Left lung (tissue), 10 donors: ENCODE measurements around the gene SIGLEC10. TPM values are rescaled to one million over a fixed set of nuclear protein-coding genes. Genes with fewer than 3 reads are reported as not detected.

Experiments
- ATAC-seq: fragments of 200-7000 bp; cut with Tn5 transposase; one replicate; pipeline ENCODE4 v1.9.1; 2020; ENCODE audit warnings: moderate library complexity
- DNase-seq, 4 donors: peaks; one replicate each; pipeline ENCODE4 v3.0.0-alpha.2; 2013 to 2020
- H3K27ac ChIP-seq, 2 donors: fragments of 200-600 bp; sonication (generic) in 1 of 2; one replicate each; pipeline versions ENCODE4 v1.5.0 to v1.8.0; 2020 to 2021
- H3K27me3 ChIP-seq, 2 donors: fragments of 200-600 bp; sonication (generic) in 1 of 2; one replicate each; pipeline versions ENCODE4 v1.5.0 to v1.8.0; 2020 to 2021
- H3K36me3 ChIP-seq, 2 donors: fragments of 200-600 bp; sonication (generic) in 1 of 2; one replicate each; pipeline versions ENCODE4 v1.5.0 to v1.8.0; 2020 to 2021
- H3K4me1 ChIP-seq, 2 donors: fragments of 200-600 bp; one replicate each; pipeline ENCODE4 v1.8.0; 2021
- H3K4me3 ChIP-seq, 2 donors: fragments of 200-600 bp; sonication (generic) in 1 of 2; one replicate each; pipeline versions ENCODE4 v1.5.0 to v1.8.0; 2020 to 2021; ENCODE audit warnings: mild to moderate bottlenecking in 1 of 2
- H3K9me3 ChIP-seq, 2 donors: fragments of 200-600 bp; sonication (generic) in 1 of 2; one replicate each; pipeline versions ENCODE4 v1.5.0 to v1.8.0; 2020 to 2021
- intact Hi-C, 2 donors: fragments of 100-400 bp; cut with DNase I; formaldehyde crosslinking; loops; one replicate each; pipeline versions ENCODE4 v1.11.2 to v1.14.2; 2022
- polyA plus RNA-seq, 6 donors: library from polyadenylated mRNA; unstranded; fragments of 120-200 nt; gene quantifications; one replicate each; pipeline ENCODE4 v1.2.1, GENCODE V29; 2013; ENCODE audit not compliant: insufficient read length in 6 of 6
- total RNA-seq, 2 donors: library from RNA; stranded (reverse); fragmentation: NEBNext Ultra II Directional; extraction: Animal tissue kit (Norgen Biotek cat#: 25700); gene quantifications; one replicate each; pipeline ENCODE4 v1.2.1, GENCODE V29; 2021
- TF ChIP-seq, protein P1 (sequence below), 2 donors: fragments of 200-600 bp; sonication (generic) in 1 of 2; IDR thresholded peaks; one replicate each; pipeline versions ENCODE4 v1.5.0 to v1.8.0; 2021; ENCODE audit warnings: antibody characterized with exemption in 2 of 2
- donor health status: DM: no; HTN: yes; CAD: no.
- donor health status: DM: no; HTN: no; CAD: no.

Gene SIGLEC10
- total and polyA plus RNA-seq, 8 donors: 1.3 to 119 (median 1.7) TPM

DNA sequence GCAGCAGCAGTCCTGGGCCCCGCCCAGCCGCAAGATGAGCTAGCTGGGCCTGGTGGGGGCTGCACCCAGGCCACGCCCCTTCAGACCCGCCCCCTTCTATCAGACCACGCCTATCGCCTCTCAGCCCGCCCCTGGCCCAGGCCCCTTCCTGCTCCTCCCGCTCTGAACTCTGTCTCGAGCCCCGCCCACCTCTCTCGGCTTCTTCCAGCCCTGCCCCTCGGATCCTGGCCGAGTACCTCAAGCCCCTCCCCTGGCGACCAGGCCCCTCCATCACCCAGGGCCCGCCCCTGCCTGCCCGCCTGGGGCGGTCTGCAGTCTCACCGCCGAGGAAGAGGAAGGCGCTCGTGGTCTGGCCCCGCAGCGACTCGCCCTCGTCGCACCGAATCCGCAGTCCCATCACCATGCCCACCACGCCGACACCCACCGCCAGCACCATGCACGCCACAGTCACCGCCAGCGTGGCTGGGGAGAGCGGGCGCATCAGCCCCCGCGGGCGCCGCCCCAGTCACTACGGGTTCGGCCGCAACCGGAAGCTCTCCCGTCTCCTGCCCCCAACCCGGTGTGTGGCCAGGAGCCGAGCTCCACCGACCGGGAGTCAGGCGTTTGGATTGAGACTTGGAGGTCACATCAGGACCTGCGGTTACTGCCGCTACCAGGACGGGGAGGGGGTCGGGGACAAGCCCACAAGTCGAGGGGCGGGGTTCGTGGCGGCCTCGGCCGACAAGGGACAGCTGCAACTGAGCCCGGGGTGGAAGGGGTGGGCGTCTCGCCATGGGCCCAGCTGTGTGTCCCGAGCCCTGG lies 49.7 kb downstream of the SIGLEC10 start:
- peak; percentile 89 for ATAC-seq
- Histone ChIP-seq H3K9me3 (no peaks in the 10 kb centered on the region), H3K4me3 (peak overlapping the region; percentile 52 to 65), H3K4me1 (peaks cover 0 to 65% of the 10 kb centered on the region in 2 donors), H3K36me3 (no peaks in the 10 kb centered on the region), H3K27ac (peak overlapping the region; percentile 95), H3K27me3 (no peaks in the 10 kb centered on the region)
- peak; percentile 98 to 100 (median 100) for DNase-seq
- TF ChIP-seq, protein P1, sequence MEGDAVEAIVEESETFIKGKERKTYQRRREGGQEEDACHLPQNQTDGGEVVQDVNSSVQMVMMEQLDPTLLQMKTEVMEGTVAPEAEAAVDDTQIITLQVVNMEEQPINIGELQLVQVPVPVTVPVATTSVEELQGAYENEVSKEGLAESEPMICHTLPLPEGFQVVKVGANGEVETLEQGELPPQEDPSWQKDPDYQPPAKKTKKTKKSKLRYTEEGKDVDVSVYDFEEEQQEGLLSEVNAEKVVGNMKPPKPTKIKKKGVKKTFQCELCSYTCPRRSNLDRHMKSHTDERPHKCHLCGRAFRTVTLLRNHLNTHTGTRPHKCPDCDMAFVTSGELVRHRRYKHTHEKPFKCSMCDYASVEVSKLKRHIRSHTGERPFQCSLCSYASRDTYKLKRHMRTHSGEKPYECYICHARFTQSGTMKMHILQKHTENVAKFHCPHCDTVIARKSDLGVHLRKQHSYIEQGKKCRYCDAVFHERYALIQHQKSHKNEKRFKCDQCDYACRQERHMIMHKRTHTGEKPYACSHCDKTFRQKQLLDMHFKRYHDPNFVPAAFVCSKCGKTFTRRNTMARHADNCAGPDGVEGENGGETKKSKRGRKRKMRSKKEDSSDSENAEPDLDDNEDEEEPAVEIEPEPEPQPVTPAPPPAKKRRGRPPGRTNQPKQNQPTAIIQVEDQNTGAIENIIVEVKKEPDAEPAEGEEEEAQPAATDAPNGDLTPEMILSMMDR (IDR thresholded peaks at IDR 0.05): no peak
- intact Hi-C loops: no loop called here

DNA sequence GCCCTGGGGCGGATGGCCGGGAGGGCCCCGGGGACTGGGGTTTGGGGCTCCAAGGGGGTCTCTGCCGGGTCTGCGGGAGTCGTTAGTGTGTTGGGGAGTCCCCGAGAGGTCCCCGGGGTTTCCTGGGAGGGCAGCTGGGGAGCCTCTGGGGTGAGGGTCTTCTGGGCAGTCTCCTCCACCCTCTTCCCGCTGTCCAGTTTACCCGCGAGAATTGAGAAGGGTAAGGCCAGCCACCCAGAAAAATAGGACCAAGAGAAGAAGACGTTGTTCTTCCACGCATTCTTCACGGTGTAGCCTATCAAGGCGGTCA lies 50.2 kb downstream of the SIGLEC10 start:
- Histone ChIP-seq H3K4me3 (peak overlapping the region; percentile 52 to 65), H3K27me3 (no peaks in the 10 kb centered on the region), H3K36me3 (no peaks in the 10 kb centered on the region), H3K9me3 (no peaks in the 10 kb centered on the region), H3K27ac (peak overlapping the region; percentile 95), H3K4me1 (peaks cover 0 to 65% of the 10 kb centered on the region in 2 donors)
- intact Hi-C loops: no loop called here
- DNase-seq: peak in 1 of 4 donors; percentile 90
- ATAC-seq: peak; percentile 0
- TF ChIP-seq, protein P1 (IDR thresholded peaks at IDR 0.05): no peak

DNA sequence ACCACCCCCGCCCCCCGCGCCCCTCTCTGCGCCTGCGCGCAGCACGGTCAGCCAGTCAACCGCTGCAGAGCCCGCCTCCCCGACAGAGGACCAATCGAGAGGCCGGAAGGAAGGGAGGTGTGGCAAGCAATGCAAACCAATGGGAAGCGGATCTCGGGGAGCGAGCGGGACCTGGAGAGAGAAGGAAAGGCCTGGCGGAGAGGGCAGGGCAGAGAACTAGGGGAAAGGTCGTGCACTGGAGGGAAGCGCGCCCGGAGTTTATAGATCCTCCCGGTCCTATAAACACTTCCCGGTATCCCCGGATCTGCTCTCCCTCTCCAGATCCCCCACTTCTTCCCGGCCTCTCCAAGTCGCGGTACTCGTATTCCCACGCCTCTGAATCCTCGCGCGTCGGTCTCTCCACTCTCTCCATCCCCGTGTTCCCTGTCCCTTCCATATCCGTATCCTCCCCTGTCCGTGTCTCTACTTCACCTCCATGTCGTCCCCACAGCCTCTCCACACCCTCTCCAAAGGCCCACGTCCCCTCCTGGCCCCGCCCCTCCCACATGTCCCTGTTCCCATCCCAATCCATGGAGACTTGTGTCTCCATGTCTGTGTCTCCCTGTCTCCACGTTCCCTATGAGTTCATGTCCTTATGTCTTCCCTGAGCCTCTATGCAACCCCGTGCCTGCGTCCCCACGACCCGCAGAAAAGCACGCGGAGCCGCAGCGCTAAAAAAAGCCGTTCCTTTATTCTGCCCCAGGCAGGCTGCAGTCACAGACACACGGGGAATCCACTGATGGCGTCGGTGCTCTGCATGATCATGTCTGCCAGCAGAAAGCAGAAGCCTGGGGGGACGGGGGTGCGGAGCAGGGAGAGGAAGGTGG lies 50.8 kb downstream of the SIGLEC10 start:
- Histone ChIP-seq H3K36me3 (no peaks in the 10 kb centered on the region), H3K4me3 (peak overlapping the region; percentile 52 to 65), H3K27me3 (no peaks in the 10 kb centered on the region), H3K27ac (peak overlapping the region; percentile 95), H3K4me1 (peaks cover 0 to 60% of the 10 kb centered on the region in 2 donors), H3K9me3 (no peaks in the 10 kb centered on the region)
- peak; percentile 96 to 99 (median 98) for DNase-seq
- intact Hi-C loops: no loop called here
- peak; percentile 78 for ATAC-seq
- TF ChIP-seq, protein P1 (IDR thresholded peaks at IDR 0.05): no peak

DNA sequence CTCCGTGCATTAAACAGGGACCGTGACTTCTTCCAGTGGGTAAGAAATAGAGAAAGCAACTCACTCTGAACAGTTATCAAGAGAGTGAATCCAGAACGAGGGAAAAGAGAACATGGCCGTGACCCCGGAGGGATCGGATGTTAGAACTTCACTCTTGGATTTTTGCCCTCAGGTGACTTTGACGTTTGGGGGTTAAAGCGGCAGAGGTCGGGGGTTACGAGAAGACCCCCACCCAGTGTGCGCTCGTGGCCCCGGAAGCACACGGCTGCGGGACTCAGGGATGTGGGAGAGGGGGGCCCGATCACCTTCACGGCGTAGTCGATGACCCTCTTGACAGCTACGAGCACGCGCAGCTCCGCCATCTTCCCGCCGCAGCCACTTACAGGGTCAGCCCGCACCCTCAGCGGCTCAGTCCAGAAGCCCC lies 51.5 kb downstream of the SIGLEC10 start, which contains the start of gene ETFB:
TSS of gene ETFB (minus strand) at position 424 of the 424 bp plus-strand sequence. CDS start at position 362, 62 bp downstream.
- intact Hi-C loops: no loop called here
- ATAC-seq: no peak
- TF ChIP-seq, protein P1 (IDR thresholded peaks at IDR 0.05): no peak
- Histone ChIP-seq H3K9me3 (no peaks in the 10 kb centered on the region), H3K36me3 (no peaks in the 10 kb centered on the region), H3K4me1 (peaks cover 0 to 54% of the 10 kb centered on the region in 2 donors), H3K4me3 (peak within 1 kb of the TSS; percentile 52 to 65), H3K27me3 (no peaks in the 10 kb centered on the region), H3K27ac (peak within 1 kb of the TSS; percentile 95)
- peak in 1 of 4 donors; percentile 27 for DNase-seq
